HepG2 (cell line): Measurements from ENCODE around the gene CASZ1. TPM values are rescaled to one million over a fixed set of nuclear protein-coding genes. Genes with fewer than 3 reads are reported as not detected.

Source experiments
- ESRRA ChIP-seq: sonication (generic); formaldehyde crosslinking; IDR thresholded peaks from 2 replicates; pipeline ENCODE4 v1.5.1; 2020; ENCODE audit warnings: mild to moderate bottlenecking, low read depth, missing genetic modification reagents
- GATA4 ChIP-seq: sonication (generic); IDR thresholded peaks from 2 replicates; pipeline ENCODE4 v1.6.1; 2016; ENCODE audit warnings: antibody characterized with exemption, low read depth, borderline replicate concordance
- GZF1 ChIP-seq: sonication (generic); formaldehyde crosslinking; IDR thresholded peaks from 2 replicates; pipeline ENCODE4 v1.5.1; 2020; ENCODE audit warnings: mild to moderate bottlenecking, missing genetic modification reagents
- HNRNPL ChIP-seq: fragments of 200-400 bp; formaldehyde crosslinking; IDR thresholded peaks from 2 replicates; pipeline ENCODE4 v1.6.1; 2017; ENCODE audit warnings: mild to moderate bottlenecking, low read depth, low read length
- JDP2 ChIP-seq: sonication (generic); formaldehyde crosslinking; IDR thresholded peaks from 2 replicates; pipeline ENCODE4 v1.8.1; 2022; ENCODE audit warnings: missing genetic modification reagents, borderline replicate concordance
- MAZ ChIP-seq, 2 experiments: sonication (generic) in 1 of 2; formaldehyde crosslinking in 1 of 2; IDR thresholded peaks; 2 replicates each; pipeline versions ENCODE4 v1.5.0 to v1.6.1; 2012 to 2020; ENCODE audit warnings: low read depth in 2 of 2, mild to moderate bottlenecking in 2 of 2, borderline replicate concordance in 1 of 2, improper control_type of control experiment in 1 of 2, low read length in 1 of 2, missing genetic modification reagents in 1 of 2, moderate library complexity in 1 of 2
- NFRKB ChIP-seq: fragments of 450-650 bp; IDR thresholded peaks from 2 replicates; pipeline ENCODE4 v1.6.1; 2017
- TBX2 ChIP-seq: sonication (generic); formaldehyde crosslinking; IDR thresholded peaks from 2 replicates; pipeline ENCODE4 v1.5.0; 2020; ENCODE audit warnings: missing genetic modification reagents, mild to moderate bottlenecking, borderline replicate concordance
- TEAD3 ChIP-seq: optimal IDR thresholded peaks from 2 replicates; pipeline ENCODE3; 2016; ENCODE audit warnings: borderline replicate concordance
- WIZ ChIP-seq: sonication (generic); formaldehyde crosslinking; IDR thresholded peaks from 2 replicates; pipeline ENCODE4 v1.5.1; 2020; ENCODE audit warnings: mild to moderate bottlenecking, missing genetic modification reagents
- ZNF629 ChIP-seq: sonication (generic); formaldehyde crosslinking; conservative IDR thresholded peaks from 2 replicates; pipeline ENCODE4 v1.5.0; 2020; ENCODE audit warnings: missing genetic modification reagents
- ZNF652 ChIP-seq: IDR thresholded peaks from 2 replicates; pipeline ENCODE4 v1.6.1; 2016; ENCODE audit warnings: low read depth, borderline replicate concordance
- polyA plus RNA-seq, 8 experiments: library from polyadenylated mRNA; depleted of rRNA in 3 of 8; stranded (reverse) in 7 of 8; unstranded in 1 of 8; fragments of >200 nt; fragmentation: Illumina TruSeq in 4 of 8; extraction: Trizol in 4 of 8; gene quantifications; 2 replicates each; pipeline versions ENCODE4 v1.2.1 to v1.2.3, GENCODE V29; 2011 to 2016; ENCODE audit warnings: low read depth in 4 of 8, missing spikeins in 1 of 8, mixed read lengths in 1 of 8; ENCODE audit not compliant: insufficient read depth in 1 of 8
- total RNA-seq, 5 experiments: library from RNA; depleted of rRNA; stranded (reverse); fragments of >200 nt; fragmentation: Illumina TruSeq; extraction: Trizol; gene quantifications; 2 replicates each; pipeline ENCODE4 v1.2.3, GENCODE V29; 2016; ENCODE audit warnings: low read depth in 1 of 5
- TF ChIP-seq, protein P1 (sequence below): sonication (generic); formaldehyde crosslinking; IDR thresholded peaks from 2 replicates; pipeline ENCODE4 v1.4.0; 2020; ENCODE audit warnings: mild to moderate bottlenecking, missing genetic modification reagents
- TF ChIP-seq, protein P2 (sequence below): sonication (generic); formaldehyde crosslinking; IDR thresholded peaks from 2 replicates; pipeline ENCODE4 v1.4.0; 2020; ENCODE audit warnings: missing genetic modification reagents
- TF ChIP-seq, protein P3 (sequence below): sonication (generic); formaldehyde crosslinking; IDR thresholded peaks from 2 replicates; pipeline ENCODE4 v1.4.0; 2020; ENCODE audit warnings: mild to moderate bottlenecking, missing genetic modification reagents

Gene CASZ1
- total and polyA plus RNA-seq, 2 of the 13 experiments (the other 11 are each of a cell fraction or from before 2014, with no cell fraction given): 1.9 to 3.7 TPM

DNA sequence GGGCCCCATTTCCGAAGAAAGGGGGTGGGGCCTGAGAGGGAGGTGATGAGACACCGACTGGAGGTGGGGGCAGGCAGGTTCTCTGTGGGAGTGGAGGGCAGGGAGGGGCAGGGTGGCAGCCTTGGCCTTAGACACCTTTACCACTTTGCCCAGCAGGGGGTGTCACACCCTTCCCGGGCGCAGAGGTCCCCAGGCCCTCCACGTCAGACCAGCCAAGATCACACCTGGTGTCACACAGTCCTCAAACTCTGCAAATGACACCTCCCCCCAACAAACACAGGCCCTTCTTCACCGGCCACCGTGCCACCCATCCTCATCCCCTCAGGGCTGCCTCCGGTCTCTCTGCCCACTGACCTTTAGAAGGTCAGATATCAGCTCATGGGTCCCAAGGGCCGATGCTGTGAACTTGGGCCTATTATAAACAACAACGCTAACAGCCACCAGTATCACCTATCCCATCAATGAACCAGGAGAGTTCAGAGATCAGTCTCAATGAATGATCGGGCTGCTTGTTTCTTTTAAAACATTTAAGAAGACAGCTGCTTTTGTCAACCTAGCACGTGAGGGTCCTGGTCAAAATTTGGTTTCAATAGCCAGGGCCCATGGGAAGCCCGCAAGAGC, 103.9 kb downstream of the CASZ1 start (continued):
- TF ChIP-seq, protein P1, sequence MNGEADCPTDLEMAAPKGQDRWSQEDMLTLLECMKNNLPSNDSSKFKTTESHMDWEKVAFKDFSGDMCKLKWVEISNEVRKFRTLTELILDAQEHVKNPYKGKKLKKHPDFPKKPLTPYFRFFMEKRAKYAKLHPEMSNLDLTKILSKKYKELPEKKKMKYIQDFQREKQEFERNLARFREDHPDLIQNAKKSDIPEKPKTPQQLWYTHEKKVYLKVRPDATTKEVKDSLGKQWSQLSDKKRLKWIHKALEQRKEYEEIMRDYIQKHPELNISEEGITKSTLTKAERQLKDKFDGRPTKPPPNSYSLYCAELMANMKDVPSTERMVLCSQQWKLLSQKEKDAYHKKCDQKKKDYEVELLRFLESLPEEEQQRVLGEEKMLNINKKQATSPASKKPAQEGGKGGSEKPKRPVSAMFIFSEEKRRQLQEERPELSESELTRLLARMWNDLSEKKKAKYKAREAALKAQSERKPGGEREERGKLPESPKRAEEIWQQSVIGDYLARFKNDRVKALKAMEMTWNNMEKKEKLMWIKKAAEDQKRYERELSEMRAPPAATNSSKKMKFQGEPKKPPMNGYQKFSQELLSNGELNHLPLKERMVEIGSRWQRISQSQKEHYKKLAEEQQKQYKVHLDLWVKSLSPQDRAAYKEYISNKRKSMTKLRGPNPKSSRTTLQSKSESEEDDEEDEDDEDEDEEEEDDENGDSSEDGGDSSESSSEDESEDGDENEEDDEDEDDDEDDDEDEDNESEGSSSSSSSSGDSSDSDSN (CRISPR knock-in tag): peak; percentile 24; the same call in 1 of the 2 replicates
- no peak for TF ChIP-seq MAZ (IDR thresholded peaks at IDR 0.05; ENCODE audit: borderline replicate concordance, low read depth, low read length)
- 0 out of 2 replicates have a peak, but pooled peaks have one; percentile 37 for TF ChIP-seq MAZ (CRISPR knock-in tag; IDR thresholded peaks at IDR 0.05; ENCODE audit: low read depth)
- peak; percentile 41; the same call in 1 of the 2 replicates for TF ChIP-seq TBX2 (CRISPR knock-in tag)
- TF ChIP-seq, protein P2, sequence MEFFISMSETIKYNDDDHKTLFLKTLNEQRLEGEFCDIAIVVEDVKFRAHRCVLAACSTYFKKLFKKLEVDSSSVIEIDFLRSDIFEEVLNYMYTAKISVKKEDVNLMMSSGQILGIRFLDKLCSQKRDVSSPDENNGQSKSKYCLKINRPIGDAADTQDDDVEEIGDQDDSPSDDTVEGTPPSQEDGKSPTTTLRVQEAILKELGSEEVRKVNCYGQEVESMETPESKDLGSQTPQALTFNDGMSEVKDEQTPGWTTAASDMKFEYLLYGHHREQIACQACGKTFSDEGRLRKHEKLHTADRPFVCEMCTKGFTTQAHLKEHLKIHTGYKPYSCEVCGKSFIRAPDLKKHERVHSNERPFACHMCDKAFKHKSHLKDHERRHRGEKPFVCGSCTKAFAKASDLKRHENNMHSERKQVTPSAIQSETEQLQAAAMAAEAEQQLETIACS: peak; percentile 61
- no peak for TF ChIP-seq TEAD3 (CRISPR knock-in tag)
- no peak for TF ChIP-seq GATA4
- peak; percentile 71; the same call in 1 of the 2 replicates for TF ChIP-seq ESRRA (CRISPR knock-in tag)
- TF ChIP-seq HNRNPL: peak; percentile 70; the same call in 1 of the 2 replicates
- TF ChIP-seq, protein P3, sequence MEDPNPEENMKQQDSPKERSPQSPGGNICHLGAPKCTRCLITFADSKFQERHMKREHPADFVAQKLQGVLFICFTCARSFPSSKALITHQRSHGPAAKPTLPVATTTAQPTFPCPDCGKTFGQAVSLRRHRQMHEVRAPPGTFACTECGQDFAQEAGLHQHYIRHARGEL (CRISPR knock-in tag): no peak
- TF ChIP-seq JDP2: no peak
- TF ChIP-seq NFRKB: no peak
- no peak for TF ChIP-seq ZNF652 (CRISPR knock-in tag)
- no peak for TF ChIP-seq ZNF629
- no peak for TF ChIP-seq WIZ
- TF ChIP-seq GZF1 (CRISPR knock-in tag): no peak
